GM15510 (cell line): Measurements from ENCODE around the gene KDM5D.

Source experiments
- POLR2A ChIP-seq: IDR thresholded peaks from 3 replicates; pipeline ENCODE4 v1.6.1; 2011; ENCODE audit warnings: borderline replicate concordance; ENCODE audit not compliant: insufficient read length; ENCODE audit errors: extremely low read depth

Gene KDM5D

DNA sequence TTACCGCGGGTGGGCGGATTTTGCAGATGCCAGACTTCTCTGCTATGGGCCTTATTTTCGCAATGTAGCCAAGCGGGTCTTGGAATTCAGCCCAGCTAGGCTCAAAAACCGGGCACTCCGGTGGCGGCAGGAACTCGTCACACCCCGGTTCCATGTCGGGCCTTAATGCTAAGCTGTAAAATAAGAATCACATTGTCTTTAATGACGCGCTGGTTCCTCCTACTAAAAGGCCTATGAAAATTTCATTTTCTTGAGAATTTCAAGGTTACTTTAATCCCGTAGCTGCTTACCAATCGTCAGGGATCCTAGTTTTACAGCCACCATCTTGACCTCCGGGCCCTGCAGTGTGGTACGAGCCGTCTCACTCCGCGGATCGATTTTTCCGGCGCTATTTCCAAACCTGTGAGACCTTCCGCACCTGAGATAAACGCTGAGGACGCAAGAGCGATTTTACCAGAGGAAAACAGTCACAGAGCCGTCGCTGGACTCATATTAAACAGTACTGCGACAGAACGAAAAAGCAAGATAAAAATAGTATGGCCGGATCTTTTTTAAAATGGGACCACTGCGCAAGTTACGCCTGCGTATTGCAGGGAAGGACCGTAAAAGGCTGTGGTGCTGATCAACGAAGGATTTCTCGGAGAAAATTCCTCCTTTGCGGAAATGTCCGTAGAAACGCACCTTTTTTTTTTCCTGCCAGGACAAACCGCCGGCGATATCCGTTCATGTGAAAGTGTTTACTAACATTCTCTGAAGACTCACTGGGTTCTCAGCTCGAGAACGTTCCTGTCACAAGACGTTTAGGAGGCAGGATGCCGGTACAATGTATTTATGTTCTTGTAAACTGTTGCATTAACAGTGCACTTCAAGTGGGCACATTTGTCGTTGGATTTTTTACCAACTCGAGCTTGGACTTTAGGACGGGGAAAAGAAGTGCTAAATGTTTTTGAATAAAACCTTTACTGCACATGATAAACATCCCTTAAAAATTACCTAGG, at the start of gene KDM5D:
Gene KDM5D (minus strand): TSS at position 346 of the 998 bp plus-strand sequence. CDS start 192 bp downstream, at position 154.
- TF ChIP-seq POLR2A = no peak

- TF ChIP-seq POLR2A = no peak
These were observed 23.8 kb upstream of the KDM5D start for GRCh38 chrY:19768375-19768774.

DNA sequence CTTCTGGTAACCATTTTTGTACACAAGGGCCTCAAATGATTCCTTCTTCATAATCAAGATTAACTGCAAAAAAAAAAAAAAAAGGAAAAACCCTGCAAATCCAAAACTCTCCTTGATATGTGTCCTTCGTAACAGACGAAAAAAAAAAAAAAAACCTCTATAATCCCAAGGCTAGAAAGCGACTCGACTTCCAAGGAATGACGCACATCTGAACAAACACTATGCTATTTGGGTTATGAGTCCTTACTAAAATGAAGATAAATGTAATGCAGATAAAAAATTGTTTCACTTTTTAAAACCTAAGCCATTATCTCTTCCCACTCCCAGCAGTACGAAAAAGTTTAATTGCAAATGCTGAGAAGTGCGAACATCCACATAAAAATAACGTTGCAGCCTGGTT, 1.2 kb downstream of the KDM5D start:
- no peak for TF ChIP-seq POLR2A

- no peak for TF ChIP-seq POLR2A
These were observed 2.4 kb downstream of the KDM5D start for GRCh38 chrY:19742153-19742552.

DNA sequence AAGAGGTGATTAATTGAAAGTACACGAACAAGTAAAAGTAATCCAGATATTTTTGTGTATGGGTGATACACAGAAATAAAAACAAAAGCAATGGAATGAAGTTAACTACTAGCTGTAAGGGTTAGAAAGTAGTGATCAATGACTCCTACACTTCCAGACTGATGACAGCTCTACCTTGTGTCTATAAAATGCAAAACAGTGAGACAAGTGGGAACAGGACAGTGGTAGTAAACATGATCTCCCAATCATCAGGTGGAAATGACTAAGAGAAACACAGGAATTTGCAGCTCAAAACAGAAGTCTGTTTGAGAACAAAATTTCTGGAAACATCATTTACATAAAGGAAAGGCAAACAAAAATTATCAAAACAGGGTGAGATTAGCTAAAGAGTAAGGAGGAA, 10.1 kb downstream of the KDM5D start:
- TF ChIP-seq POLR2A = no peak

DNA sequence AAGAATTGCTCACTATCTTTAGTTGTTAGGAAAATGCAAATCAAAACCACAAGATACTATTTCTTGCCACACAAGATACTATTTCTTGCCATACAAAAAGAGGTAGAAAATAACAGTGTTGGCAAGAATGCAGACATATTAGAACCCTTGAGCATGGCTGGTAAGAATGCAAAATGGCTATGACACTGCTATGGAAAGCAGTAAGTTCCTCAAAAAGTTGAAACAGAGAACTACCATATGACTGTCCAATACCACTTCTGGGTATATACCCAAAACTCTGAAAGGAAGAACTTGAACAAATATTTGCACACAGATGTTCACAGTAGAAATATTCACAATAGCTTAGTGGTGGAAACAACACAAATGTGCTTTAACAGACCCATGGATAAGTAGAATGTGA, 26.6 kb downstream of the KDM5D start:
- TF ChIP-seq POLR2A = no peak

DNA sequence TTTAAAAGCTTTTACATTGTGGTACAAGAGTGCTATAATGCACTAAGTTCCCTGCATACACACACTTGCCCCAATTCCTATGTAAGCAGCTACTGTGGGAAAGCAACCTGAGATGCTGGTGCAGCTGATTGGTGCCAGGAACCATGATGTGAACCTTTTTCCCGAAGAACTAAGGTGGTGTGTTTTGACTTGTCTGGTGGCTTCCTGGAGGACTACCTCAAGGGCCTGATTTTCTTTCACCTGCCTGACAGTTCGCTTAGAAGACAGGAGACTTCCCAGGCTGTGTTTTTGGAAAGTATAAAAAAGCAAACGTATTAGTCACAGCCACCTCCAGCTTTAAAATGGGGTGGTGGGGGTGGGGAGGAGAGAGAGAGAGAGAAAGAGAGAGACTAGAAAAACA, 27.4 kb downstream of the KDM5D start:
- TF ChIP-seq POLR2A = no peak

GRCh38 chrY:19715226-19715625, 29.3 kb downstream of the KDM5D start:
- no peak for TF ChIP-seq POLR2A

- TF ChIP-seq POLR2A = no peak
These were observed 31.1 kb downstream of the KDM5D start for GRCh38 chrY:19713430-19713829.

- no peak for TF ChIP-seq POLR2A
These were observed 38.3 kb downstream of the KDM5D start for GRCh38 chrY:19706273-19706672.

DNA sequence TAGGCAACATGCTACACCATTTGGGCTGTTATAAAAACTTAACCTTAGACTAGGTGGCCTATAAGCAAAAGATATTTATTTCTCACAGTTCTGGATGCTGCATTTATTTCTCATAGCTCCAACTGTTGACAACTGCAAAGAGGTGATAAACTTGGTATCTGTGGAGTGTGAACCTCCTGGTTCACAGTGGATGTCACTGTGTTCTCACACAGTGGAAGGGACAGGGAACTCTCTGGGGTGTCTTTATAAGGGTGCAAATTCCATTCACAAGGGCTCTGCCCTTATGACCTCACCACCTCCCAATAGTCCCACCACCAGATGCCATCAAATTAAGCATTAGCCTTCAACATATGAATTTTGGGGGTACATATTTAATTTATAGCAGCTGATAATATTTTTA, 46.0 kb downstream of the KDM5D start:
- no peak for TF ChIP-seq POLR2A

GRCh38 chrY:19680821-19681220, 63.7 kb downstream of the KDM5D start:
- TF ChIP-seq POLR2A = no peak
